HFF-Myc (cell line): ENCODE results near the gene ZIC4.

ENCODE experiments used
- DNase-seq: peaks from one replicate; pipeline ENCODE4 v3.0.0-alpha.2; 2011; ENCODE audit warnings: low read depth; ENCODE audit errors: extremely low read depth
- H3K4me3 ChIP-seq: replicated peaks from 2 replicates; pipeline ENCODE4 v1.5.1; 2011; ENCODE audit warnings: low read depth, mild to moderate bottlenecking, control low read depth, low read length
- TF ChIP-seq, protein P1 (sequence below): IDR thresholded peaks from 2 replicates; pipeline ENCODE4 v1.5.1; 2012; ENCODE audit warnings: mild to moderate bottlenecking, low read depth, low read length, control low read depth; ENCODE audit errors: missing control alignments

The ZIC4 gene

DNA sequence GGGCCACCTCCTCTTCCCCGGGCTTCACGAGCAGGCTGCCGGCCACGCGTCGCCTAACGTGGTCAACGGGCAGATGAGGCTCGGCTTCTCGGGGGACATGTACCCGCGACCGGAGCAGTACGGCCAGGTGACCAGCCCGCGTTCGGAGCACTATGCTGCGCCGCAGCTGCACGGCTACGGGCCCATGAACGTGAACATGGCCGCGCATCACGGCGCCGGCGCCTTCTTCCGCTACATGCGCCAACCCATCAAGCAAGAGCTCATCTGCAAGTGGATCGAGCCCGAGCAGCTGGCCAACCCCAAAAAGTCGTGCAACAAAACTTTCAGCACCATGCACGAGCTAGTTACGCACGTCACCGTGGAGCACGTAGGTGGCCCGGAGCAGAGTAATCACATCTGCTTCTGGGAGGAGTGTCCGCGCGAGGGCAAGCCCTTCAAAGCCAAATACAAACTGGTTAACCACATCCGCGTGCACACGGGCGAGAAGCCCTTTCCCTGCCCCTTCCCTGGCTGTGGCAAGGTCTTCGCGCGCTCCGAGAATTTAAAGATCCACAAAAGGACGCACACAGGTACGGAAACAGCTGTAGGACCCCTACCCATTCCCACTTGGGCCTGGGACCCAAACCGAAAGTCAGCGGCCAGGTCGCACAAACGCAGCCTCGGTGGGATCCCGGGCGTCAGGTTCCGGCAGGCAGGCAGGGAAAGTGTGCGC lies 4.3 kb upstream of the ZIC4 start:
- H3K4me3 ChIP-seq = peak overlapping the region; percentile 50
- DNase-seq = peak; percentile 26
- TF ChIP-seq, protein P1, sequence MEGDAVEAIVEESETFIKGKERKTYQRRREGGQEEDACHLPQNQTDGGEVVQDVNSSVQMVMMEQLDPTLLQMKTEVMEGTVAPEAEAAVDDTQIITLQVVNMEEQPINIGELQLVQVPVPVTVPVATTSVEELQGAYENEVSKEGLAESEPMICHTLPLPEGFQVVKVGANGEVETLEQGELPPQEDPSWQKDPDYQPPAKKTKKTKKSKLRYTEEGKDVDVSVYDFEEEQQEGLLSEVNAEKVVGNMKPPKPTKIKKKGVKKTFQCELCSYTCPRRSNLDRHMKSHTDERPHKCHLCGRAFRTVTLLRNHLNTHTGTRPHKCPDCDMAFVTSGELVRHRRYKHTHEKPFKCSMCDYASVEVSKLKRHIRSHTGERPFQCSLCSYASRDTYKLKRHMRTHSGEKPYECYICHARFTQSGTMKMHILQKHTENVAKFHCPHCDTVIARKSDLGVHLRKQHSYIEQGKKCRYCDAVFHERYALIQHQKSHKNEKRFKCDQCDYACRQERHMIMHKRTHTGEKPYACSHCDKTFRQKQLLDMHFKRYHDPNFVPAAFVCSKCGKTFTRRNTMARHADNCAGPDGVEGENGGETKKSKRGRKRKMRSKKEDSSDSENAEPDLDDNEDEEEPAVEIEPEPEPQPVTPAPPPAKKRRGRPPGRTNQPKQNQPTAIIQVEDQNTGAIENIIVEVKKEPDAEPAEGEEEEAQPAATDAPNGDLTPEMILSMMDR = no peak

DNA sequence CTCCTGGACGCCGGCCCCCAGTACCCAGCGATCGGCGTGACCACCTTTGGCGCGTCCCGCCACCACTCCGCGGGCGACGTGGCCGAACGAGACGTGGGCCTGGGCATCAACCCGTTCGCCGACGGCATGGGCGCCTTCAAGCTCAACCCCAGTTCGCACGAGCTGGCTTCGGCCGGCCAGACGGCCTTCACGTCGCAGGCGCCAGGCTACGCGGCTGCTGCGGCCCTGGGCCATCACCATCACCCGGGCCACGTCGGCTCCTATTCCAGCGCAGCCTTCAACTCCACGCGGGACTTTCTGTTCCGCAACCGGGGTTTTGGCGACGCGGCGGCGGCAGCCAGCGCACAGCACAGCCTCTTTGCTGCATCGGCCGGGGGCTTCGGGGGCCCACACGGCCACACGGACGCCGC lies 3.8 kb upstream of the ZIC4 start:
- H3K4me3 ChIP-seq = peak overlapping the region; percentile 50
- TF ChIP-seq, protein P1 = no peak
- DNase-seq = no peak

DNA sequence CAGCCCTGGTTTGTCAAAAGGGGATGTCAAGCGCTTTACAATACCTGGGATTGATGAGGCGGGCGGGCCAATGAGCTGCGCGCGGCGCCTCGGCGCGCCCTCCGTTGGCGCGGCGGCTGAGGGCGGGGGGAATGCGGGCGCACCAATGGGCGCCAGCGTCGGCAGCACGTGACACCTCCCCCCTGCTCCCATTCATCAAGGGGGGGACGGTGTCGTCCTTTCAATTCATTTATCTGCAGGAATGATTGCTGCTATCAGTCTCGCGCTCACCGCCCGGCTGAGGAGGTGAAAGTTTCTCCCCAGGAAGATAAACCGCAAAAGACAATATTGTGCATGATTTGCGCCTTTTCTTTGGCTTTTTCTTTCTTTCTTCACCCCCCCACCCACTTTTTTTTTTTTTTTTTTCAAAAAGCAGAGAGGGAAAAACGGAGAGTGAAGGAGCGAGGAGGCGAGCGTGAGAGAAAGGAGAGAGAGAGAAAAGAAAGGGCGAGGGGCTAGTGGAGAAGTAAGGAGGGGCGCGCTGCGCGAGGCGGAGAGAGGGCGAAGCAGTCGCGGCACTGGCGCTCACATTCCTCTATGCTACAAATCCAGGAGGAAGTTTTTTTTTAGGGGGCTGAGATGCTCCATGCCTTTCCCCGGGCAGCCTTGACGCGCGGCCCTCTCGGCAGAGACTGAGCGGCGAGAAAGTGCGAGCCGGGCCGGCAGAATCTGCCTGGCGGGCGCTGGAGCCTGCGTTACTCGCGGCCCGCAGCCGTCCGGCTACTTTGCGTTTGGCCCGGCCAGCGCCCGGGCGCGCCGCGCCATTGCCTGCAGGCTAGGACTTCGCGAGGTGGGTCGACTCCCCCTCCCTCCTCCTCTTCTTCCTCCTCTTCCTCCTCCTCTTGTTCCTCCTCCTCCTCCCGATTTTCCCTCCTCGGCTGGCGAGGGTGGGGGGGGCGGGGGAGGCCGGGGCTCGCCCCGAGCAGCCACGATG lies 3.1 kb upstream of the ZIC4 start, which contains the start of gene ZIC1:
Gene ZIC1, plus strand, starts transcription at position 223 of the 973 bp plus-strand sequence. Its CDS starts 748 bp downstream, at position 971.
- no peak for DNase-seq
- peak within 1 kb of the TSS; percentile 50 for H3K4me3 ChIP-seq
- TF ChIP-seq, protein P1 = no peak

DNA sequence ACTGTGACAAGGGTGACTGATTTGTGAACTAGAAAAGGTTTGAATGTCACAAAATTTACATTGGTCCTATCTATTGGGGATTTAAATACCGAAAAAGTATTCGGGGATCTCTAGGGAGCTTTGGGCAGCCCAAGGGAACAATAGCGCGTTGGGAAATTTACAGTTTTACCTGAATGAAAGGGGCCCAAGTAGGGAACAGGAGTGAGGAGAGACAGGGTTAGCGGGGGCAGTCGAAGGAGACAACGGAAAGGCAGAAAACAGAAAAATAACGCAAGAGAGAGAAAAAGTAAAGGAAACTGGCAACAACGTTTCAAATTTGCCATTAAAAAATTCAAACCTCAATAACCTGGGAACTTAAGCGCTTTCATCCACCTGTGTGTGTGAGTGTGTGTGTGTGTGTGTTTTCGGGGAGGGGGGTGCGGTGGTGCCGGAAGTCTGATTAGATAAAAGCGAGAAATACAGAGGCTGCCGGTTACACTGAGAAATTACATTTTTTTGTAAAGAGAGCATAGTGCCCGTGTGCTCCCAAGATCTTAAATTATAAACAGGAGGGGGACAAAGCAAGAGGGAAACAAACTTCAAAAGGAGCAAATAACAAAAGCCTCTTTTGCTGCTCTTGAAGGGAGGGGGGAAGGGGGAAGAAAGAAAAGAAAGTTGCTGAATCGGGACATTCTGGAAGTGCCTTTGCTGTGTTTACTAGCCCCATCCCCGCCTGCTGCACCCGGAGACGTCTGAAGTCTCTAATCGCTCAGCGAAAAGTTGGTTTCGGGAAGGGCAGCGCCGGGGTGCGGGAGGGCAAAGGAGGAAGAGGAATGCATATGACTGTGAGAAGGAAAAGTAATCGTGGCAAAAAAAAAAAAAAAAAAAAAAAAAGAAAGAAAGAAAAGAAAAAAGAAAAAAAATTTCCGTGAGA lies 2.1 kb upstream of the ZIC4 start:
- TF ChIP-seq, protein P1 = no peak
- peak overlapping the region; percentile 24 for H3K4me3 ChIP-seq
- no peak for DNase-seq

DNA sequence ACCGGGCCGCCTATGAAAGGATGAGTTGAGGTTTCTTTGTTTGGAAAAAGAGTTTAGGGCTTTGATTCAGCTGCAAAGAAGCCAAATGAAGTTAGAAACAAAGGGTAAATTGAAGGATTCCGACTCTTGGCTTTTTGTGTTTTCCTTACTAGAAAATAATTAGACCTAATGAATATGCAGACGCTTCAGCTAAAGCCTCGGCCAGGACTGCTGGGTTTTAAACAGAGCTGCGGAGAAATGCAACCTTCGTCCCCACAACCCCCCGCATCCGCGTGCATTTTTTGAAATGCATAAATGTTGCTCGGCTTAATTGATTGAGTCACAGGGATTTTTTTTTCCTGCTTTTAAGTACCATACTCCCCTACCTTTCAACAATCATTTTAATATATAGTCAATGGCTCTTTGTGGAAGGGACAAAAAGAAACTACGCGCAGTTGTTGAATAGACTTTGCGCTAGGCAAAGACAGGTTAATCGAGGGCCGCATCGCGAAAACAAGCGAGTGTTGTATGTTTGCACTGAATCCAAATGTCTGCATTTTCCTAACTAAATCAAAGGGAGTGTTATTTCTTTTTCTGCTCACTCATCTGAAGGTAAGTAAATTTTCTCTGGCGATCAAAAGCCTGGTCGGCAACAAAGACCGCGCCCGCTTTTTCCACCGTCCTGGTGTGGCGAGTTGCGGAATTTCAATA lies 1.3 kb upstream of the ZIC4 start:
- no peak overlapping the region for H3K4me3 ChIP-seq
- DNase-seq = no peak
- TF ChIP-seq, protein P1 = no peak

DNA sequence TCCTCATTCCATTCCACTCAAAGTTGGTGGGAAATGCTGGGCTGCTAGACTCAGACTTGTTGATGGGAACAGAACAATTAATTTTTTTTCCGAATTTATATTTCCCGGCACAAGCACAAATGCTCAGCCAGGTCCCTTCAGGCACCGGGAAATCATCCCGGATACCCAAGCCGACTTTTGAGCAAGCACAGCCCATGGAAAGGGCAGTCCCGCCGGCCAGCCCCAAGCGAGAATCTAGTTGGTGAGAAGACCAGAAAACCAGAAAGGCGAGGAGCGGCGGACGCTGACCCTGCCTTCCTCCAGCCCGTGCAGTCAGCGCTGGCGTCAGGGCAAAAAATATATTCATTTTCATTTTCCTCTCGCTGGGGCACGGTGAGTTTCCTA lies 763 bp upstream of the ZIC4 start:
- H3K4me3 ChIP-seq = no peak overlapping the region
- no peak for DNase-seq
- TF ChIP-seq, protein P1 = no peak
